PC-3 (cell line): ENCODE results near the gene ATF6. TPM values are rescaled to one million over a fixed set of nuclear protein-coding genes. Genes with fewer than 3 reads are reported as not detected.

Source experiments
- ATAC-seq: fragments of 200-7000 bp; cut with Tn5 transposase; 2 replicates; pipeline ENCODE4 v1.9.1; 2020; ENCODE audit warnings: mild to moderate bottlenecking, moderate library complexity
- BruUV-seq: library from RNA; stranded (reverse); fragments of 400-500 nt; replicated peaks from 2 replicates; lab custom pipeline; 2021; lab: Mats Ljungman, UMichigan
- CTCF ChIA-PET: fragments of 300-600 bp; sonication (Branson Sonifier 250); formaldehyde crosslinking; loops from one replicate; lab custom pipeline; 2022; ENCODE audit warnings: antibody characterized with exemption; lab: Charles Lee
- POLR2A ChIA-PET: fragments of 300-600 bp; sonication (Branson Sonifier 250); formaldehyde crosslinking; loops from one replicate; lab custom pipeline; 2022; ENCODE audit warnings: antibody characterized with exemption; ENCODE audit not compliant: unreplicated experiment; lab: Charles Lee
- DNase-seq: peaks from one replicate; pipeline ENCODE4 v3.0.0-alpha.2; 2015
- H2AFZ ChIP-seq: fragments of 300-600 bp; sonication (generic); 2 replicates; pipeline ENCODE4 v1.6.0; 2016; ENCODE audit warnings: antibody characterized with exemption, low read length
- H3F3A ChIP-seq: fragments of 300-600 bp; sonication (generic); one replicate; pipeline ENCODE4 v1.6.0; 2017; ENCODE audit warnings: antibody characterized with exemption, low read length, control low read depth, mild to moderate bottlenecking; ENCODE audit not compliant: unreplicated experiment
- H3K27ac ChIP-seq: fragments of 300-600 bp; sonication (generic); 2 replicates; pipeline ENCODE4 v1.5.1; 2016; ENCODE audit warnings: mild to moderate bottlenecking, low read length
- H3K27me3 ChIP-seq: fragments of 300-600 bp; sonication (generic); 2 replicates; pipeline ENCODE4 v1.6.1; 2016; ENCODE audit warnings: low read length, mixed read lengths
- H3K36me3 ChIP-seq: fragments of 300-600 bp; sonication (generic); 2 replicates; pipeline ENCODE4 v1.6.1; 2016; ENCODE audit warnings: low read depth, mixed run types, low read length, mixed read lengths
- H3K4me1 ChIP-seq: fragments of 300-600 bp; sonication (generic); 2 replicates; pipeline ENCODE4 v1.5.1; 2016; ENCODE audit warnings: low read length; ENCODE audit not compliant: insufficient read depth
- H3K4me2 ChIP-seq: fragments of 300-600 bp; sonication (generic); 2 replicates; pipeline ENCODE4 v1.6.0; 2016; ENCODE audit warnings: low read length
- H3K4me3 ChIP-seq: fragments of 300-600 bp; sonication (generic); 2 replicates; pipeline ENCODE4 v1.5.1; 2016; ENCODE audit warnings: mild to moderate bottlenecking, low read length, mixed read lengths
- H3K79me2 ChIP-seq: fragments of 300-600 bp; sonication (generic); 2 replicates; pipeline ENCODE4 v1.6.1; 2017; ENCODE audit warnings: low read length, mixed read lengths
- H3K9ac ChIP-seq: fragments of 300-600 bp; sonication (generic); 2 replicates; pipeline ENCODE4 v1.6.0; 2016; ENCODE audit warnings: mild to moderate bottlenecking, low read length
- H3K9me2 ChIP-seq: fragments of 300-600 bp; sonication (generic); replicated peaks from 2 replicates; pipeline ENCODE4 v1.6.1; 2016; ENCODE audit warnings: mixed run types, low read length, mixed read lengths
- H3K9me3 ChIP-seq: fragments of 300-600 bp; sonication (generic); 2 replicates; pipeline ENCODE4 v1.6.1; 2016; ENCODE audit warnings: low read length, mixed read lengths
- H4K20me1 ChIP-seq: fragments of 300-600 bp; sonication (generic); 2 replicates; pipeline ENCODE4 v1.6.1; 2016; ENCODE audit warnings: low read length, mixed read lengths
- EZH2 ChIP-seq: fragments of 300-600 bp; sonication (generic); IDR thresholded peaks from one replicate; pipeline ENCODE4 v1.6.1; 2017; ENCODE audit warnings: antibody characterized with exemption, mild to moderate bottlenecking, low read length; ENCODE audit not compliant: unreplicated experiment
- EZH2phosphoT487 ChIP-seq: fragments of 300-600 bp; sonication (generic); IDR thresholded peaks from 2 replicates; pipeline ENCODE4 v1.6.1; 2018; ENCODE audit warnings: mild to moderate bottlenecking, antibody characterized with exemption, low read length, borderline replicate concordance
- intact Hi-C: fragments of 100-400 bp; cut with micrococcal nuclease; formaldehyde crosslinking; loops from 2 replicates; pipeline ENCODE4 v1.9.0; 2023
- total RNA-seq: library from RNA; depleted of rRNA; stranded (reverse); fragments of >200 nt; gene quantifications from 2 replicates; pipeline ENCODE4 v1.2.3, GENCODE V29; 2014
- TF ChIP-seq, protein P1 (sequence below): fragments of 300-600 bp; sonication (generic); conservative IDR thresholded peaks from 2 replicates; pipeline ENCODE4 v1.5.1; 2017; ENCODE audit warnings: antibody characterized with exemption, low read depth, mild to moderate bottlenecking, low read length

Gene ATF6
- total RNA-seq, 1 experiment from 2014 or later, result 19.7 TPM

DNA sequence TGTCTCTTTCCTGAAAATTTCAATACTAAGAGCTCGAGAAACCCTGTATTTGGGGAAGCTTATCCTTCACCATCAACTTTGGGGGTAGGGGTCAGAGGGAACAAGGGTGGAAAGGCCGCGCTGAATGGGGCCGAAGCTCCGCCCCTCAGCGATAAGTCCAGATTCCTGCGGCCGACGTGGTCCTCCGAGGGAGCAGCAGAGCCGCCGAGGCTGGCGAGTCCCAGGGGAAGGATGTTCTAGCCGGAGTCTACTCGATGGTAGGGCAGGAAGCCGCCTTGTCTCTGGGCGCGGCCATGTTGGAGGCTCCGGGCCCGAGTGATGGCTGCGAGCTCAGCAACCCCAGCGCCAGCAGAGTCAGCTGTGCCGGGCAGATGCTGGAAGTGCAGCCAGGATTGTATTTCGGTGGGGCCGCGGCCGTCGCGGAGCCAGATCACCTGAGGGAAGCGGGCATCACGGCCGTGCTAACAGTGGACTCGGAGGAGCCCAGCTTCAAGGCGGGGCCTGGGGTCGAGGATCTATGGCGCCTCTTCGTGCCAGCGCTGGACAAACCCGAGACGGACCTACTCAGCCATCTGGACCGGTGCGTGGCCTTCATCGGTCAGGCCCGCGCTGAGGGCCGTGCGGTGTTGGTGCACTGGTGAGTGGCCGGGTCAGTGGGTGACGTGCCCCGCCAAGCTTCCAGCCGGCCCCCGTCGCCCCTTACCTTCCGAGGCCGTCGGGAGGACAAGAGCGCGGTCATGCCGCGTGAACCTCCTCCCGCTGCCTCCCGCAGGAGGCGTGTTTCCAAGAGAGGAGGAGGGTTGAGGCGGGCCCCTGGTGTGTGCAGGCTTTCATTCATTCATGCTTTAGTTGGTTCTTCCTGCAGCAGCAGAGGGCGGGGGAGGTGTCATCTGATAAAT, 16.4 kb upstream of the ATF6 start, which contains the start of gene DUSP12:
Gene DUSP12 (plus strand): TSS at position 278 of the 899 bp plus-strand sequence. CDS start 16 bp downstream, at position 294.
- DNase-seq, result peak; percentile 96
- CTCF ChIA-PET, result interaction anchor here (1.0 to 1.3 kb wide), 2 partner anchors 11 to 287 kb away, joined by 3 to 10 read pairs; no protein-coding TSS in a partner anchor
- peak within 1 kb of the TSS; percentile 87 for H3K4me2 ChIP-seq

DNA sequence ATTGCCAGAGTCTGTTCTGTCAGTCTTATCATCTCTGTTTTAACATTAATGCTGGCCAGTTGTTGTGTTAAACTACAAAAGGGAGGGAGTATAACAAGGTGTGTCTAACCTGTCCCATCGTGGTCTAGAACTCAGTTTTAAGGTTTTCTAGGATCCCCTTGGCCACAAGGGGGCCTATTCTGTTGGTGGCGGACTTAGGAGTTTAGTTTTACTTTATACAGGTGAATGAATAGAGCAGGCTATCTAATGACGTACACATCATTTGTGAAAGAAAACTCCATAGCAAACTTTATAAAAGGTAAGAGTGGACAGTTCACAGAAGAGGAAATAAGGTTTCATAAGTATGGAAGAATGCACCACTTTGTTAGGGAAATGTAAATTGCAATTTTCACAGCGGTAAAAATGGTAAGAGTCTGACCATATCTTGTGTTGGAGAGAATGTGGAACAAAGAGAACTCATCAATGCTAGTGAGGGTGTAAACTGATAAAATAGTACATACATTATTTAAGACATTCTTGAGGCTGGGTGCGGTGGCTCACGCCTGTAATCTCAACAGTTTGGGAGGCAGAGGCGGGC, 2.5 kb upstream of the ATF6 start:
- ChIA-PET CTCF (no interaction called here), POLR2A (no interaction called here)
- H3K9me3 ChIP-seq, result no peaks in the 10 kb centered on the region
- no peak overlapping the region for H2AFZ ChIP-seq
- H3K27me3 ChIP-seq, result no peaks in the 10 kb centered on the region
- H3F3A ChIP-seq, result peaks cover 3% of the 10 kb centered on the region
- no peak for TF ChIP-seq EZH2phosphoT487
- TF ChIP-seq, protein P1, sequence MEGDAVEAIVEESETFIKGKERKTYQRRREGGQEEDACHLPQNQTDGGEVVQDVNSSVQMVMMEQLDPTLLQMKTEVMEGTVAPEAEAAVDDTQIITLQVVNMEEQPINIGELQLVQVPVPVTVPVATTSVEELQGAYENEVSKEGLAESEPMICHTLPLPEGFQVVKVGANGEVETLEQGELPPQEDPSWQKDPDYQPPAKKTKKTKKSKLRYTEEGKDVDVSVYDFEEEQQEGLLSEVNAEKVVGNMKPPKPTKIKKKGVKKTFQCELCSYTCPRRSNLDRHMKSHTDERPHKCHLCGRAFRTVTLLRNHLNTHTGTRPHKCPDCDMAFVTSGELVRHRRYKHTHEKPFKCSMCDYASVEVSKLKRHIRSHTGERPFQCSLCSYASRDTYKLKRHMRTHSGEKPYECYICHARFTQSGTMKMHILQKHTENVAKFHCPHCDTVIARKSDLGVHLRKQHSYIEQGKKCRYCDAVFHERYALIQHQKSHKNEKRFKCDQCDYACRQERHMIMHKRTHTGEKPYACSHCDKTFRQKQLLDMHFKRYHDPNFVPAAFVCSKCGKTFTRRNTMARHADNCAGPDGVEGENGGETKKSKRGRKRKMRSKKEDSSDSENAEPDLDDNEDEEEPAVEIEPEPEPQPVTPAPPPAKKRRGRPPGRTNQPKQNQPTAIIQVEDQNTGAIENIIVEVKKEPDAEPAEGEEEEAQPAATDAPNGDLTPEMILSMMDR, result peak; percentile 92
- no peak overlapping the region for H3K27ac ChIP-seq
- intact Hi-C loops, result loop anchor here (1.0 to 10.0 kb wide), 2 partner anchors 274 to 631 kb away; no protein-coding TSS in a partner anchor
- H3K79me2 ChIP-seq, result peaks cover 26% of the 10 kb centered on the region
- peaks cover 18% of the 10 kb centered on the region for H3K4me1 ChIP-seq
- ATAC-seq (0 out of 2 replicates have a peak, but pooled peaks have one; percentile 15), DNase-seq (peak; percentile 81)
- H3K36me3 ChIP-seq, result peaks cover 2% of the 10 kb centered on the region; the same call in 1 of the 2 replicates
- no TSS peak for BruUV-seq
- no peak overlapping the region for H3K4me2 ChIP-seq
- H3K4me3 ChIP-seq, result no peak overlapping the region
- no peaks in the 10 kb centered on the region for H4K20me1 ChIP-seq
- no peaks in the 10 kb centered on the region for H3K9me2 ChIP-seq
- no peak overlapping the region for H3K9ac ChIP-seq

More for the DNA sequence above, 16.4 kb upstream of the ATF6 start, which contains the start of gene DUSP12:
- no peaks in the 10 kb centered on the region for H3K9me3 ChIP-seq
- H3F3A ChIP-seq, result no peaks in the 10 kb centered on the region
- POLR2A ChIA-PET, result interaction anchor here (0.5 to 0.7 kb wide), 3 partner anchors 13 to 219 kb away, joined by 4 to 12 read pairs (median 5); no protein-coding TSS in a partner anchor
- peak within 1 kb of the TSS; percentile 96 for H3K9ac ChIP-seq
- TSS peak; percentile 68 for BruUV-seq
- peaks cover 20% of the 10 kb centered on the region for H3K4me1 ChIP-seq
- H3K27me3 ChIP-seq, result no peaks in the 10 kb centered on the region
- H3K9me2 ChIP-seq, result no peaks in the 10 kb centered on the region
- peak within 1 kb of the TSS; percentile 86 for H3K27ac ChIP-seq
- H4K20me1 ChIP-seq, result peaks cover 14% of the 10 kb centered on the region
- H2AFZ ChIP-seq, result peak within 1 kb of the TSS; percentile 87
- intact Hi-C loops, result loop anchor here (1.0 to 10.0 kb wide), 3 partner anchors 17 to 565 kb away; partner anchors contain the start of gene ATF6
- peaks cover 41% of the 10 kb centered on the region for H3K79me2 ChIP-seq
- peak; percentile 96 for ATAC-seq
- TF ChIP-seq EZH2 (no peak), EZH2phosphoT487 (no peak)
- TF ChIP-seq, protein P1, result peak; percentile 36
- H3K36me3 ChIP-seq, result peaks cover 32% of the 10 kb centered on the region
- peak within 1 kb of the TSS; percentile 89 for H3K4me3 ChIP-seq
